MCF 10A (cell line): ENCODE results near the gene TTC34. TPM values are rescaled to one million over a fixed set of nuclear protein-coding genes. Genes with fewer than 3 reads are reported as not detected.

Experiments used
- BruUV-seq: library from RNA; stranded (reverse); fragments of 400-500 nt; replicated peaks from 2 replicates; lab custom pipeline; 2021; lab: Mats Ljungman, UMichigan
- CTCF ChIA-PET: fragments of 300-600 bp; sonication (Branson Sonifier 250); formaldehyde crosslinking; extraction: SDS; loops from one replicate; lab custom pipeline; 2021; ENCODE audit warnings: antibody characterized with exemption, inconsistent platforms; lab: Yijun Ruan, JAX
- POLR2A ChIA-PET: fragments of 300-600, 350-650 bp; sonication (Branson Sonifier 250); formaldehyde crosslinking; extraction: SDS; loops from one replicate; lab custom pipeline; 2020; ENCODE audit warnings: antibody characterized with exemption, inconsistent platforms; lab: Yijun Ruan, JAX
- DNase-seq: peaks from one replicate; pipeline ENCODE4 v3.0.0-alpha.2; 2018; ENCODE audit not compliant: unreplicated experiment
- H3K27ac Mint-ChIP-seq: one replicate; pipeline ENCODE4 v1.8.0; 2022; ENCODE audit warnings: mild to moderate bottlenecking, low read depth, mixed read lengths; ENCODE audit not compliant: unreplicated experiment
- H3K27me3 Mint-ChIP-seq: one replicate; pipeline ENCODE4 v1.8.0; 2022; ENCODE audit warnings: mixed read lengths; ENCODE audit not compliant: insufficient read depth, unreplicated experiment
- H3K36me3 Mint-ChIP-seq: one replicate; pipeline ENCODE4 v1.8.0; 2022; ENCODE audit warnings: mild to moderate bottlenecking, moderate library complexity, mixed read lengths; ENCODE audit not compliant: insufficient read depth, unreplicated experiment
- H3K4me1 Mint-ChIP-seq: one replicate; pipeline ENCODE4 v1.8.0; 2022; ENCODE audit warnings: mixed read lengths; ENCODE audit not compliant: insufficient read depth, unreplicated experiment
- H3K4me3 Mint-ChIP-seq: one replicate; pipeline ENCODE4 v1.8.0; 2022; ENCODE audit warnings: mild to moderate bottlenecking, moderate library complexity, mixed read lengths; ENCODE audit not compliant: unreplicated experiment
- H3K9me3 Mint-ChIP-seq: one replicate; pipeline ENCODE4 v1.8.0; 2022; ENCODE audit warnings: mixed read lengths; ENCODE audit not compliant: unreplicated experiment
- intact Hi-C: fragments of 100-400 bp; cut with micrococcal nuclease; formaldehyde crosslinking; loops from 2 replicates; pipeline ENCODE4 v1.14.1; 2022
- total RNA-seq: library from RNA; stranded (reverse); gene quantifications from 2 replicates; pipeline ENCODE4 v1.2.3, GENCODE V29; 2022
- TF ChIP-seq, protein P1 (sequence below): fragments of 200-600 bp; IDR thresholded peaks from one replicate; pipeline ENCODE4 v1.8.0; 2022; ENCODE audit warnings: antibody characterized with exemption, mild to moderate bottlenecking; ENCODE audit not compliant: unreplicated experiment

The TTC34 gene
- total RNA-seq, 1 experiment from 2014 or later = 0.47 TPM

- intact Hi-C loops = no loop called here
- H3K4me1 Mint-ChIP-seq = no peaks in the 10 kb centered on the region
- no peaks in the 10 kb centered on the region for H3K27me3 Mint-ChIP-seq
- peaks cover 8% of the 10 kb centered on the region for H3K9me3 Mint-ChIP-seq
- H3K27ac Mint-ChIP-seq = no peak overlapping the region
- POLR2A ChIA-PET = no interaction called here
- DNase-seq = no peak
- no peak overlapping the region for H3K4me3 Mint-ChIP-seq
- TF ChIP-seq, protein P1, sequence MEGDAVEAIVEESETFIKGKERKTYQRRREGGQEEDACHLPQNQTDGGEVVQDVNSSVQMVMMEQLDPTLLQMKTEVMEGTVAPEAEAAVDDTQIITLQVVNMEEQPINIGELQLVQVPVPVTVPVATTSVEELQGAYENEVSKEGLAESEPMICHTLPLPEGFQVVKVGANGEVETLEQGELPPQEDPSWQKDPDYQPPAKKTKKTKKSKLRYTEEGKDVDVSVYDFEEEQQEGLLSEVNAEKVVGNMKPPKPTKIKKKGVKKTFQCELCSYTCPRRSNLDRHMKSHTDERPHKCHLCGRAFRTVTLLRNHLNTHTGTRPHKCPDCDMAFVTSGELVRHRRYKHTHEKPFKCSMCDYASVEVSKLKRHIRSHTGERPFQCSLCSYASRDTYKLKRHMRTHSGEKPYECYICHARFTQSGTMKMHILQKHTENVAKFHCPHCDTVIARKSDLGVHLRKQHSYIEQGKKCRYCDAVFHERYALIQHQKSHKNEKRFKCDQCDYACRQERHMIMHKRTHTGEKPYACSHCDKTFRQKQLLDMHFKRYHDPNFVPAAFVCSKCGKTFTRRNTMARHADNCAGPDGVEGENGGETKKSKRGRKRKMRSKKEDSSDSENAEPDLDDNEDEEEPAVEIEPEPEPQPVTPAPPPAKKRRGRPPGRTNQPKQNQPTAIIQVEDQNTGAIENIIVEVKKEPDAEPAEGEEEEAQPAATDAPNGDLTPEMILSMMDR = no peak
- H3K36me3 Mint-ChIP-seq = no peaks in the 10 kb centered on the region
- CTCF ChIA-PET = interaction anchor here (1.1 kb wide), 1 partner anchor 10 kb away, joined by 3 read pairs; no protein-coding TSS in a partner anchor
- no TSS peak for BruUV-seq
Observed at GRCh38 chr1:2803086-2803930, 1.8 kb upstream of the TTC34 start.

- Mint-ChIP-seq H3K4me3 (no peak overlapping the region), H3K27ac (no peak overlapping the region), H3K9me3 (peaks cover 14% of the 10 kb centered on the region), H3K4me1 (no peaks in the 10 kb centered on the region), H3K27me3 (no peaks in the 10 kb centered on the region), H3K36me3 (no peaks in the 10 kb centered on the region)
- POLR2A ChIA-PET = no interaction called here
- TF ChIP-seq, protein P1 = no peak
- CTCF ChIA-PET = interaction anchor here (1.1 kb wide), 1 partner anchor 9 kb away, joined by 3 read pairs; no protein-coding TSS in a partner anchor
- no peak for DNase-seq
- BruUV-seq = no TSS peak
- intact Hi-C loops = no loop called here
Observed at GRCh38 chr1:2802421-2802961, 998 bp upstream of the TTC34 start.

DNA sequence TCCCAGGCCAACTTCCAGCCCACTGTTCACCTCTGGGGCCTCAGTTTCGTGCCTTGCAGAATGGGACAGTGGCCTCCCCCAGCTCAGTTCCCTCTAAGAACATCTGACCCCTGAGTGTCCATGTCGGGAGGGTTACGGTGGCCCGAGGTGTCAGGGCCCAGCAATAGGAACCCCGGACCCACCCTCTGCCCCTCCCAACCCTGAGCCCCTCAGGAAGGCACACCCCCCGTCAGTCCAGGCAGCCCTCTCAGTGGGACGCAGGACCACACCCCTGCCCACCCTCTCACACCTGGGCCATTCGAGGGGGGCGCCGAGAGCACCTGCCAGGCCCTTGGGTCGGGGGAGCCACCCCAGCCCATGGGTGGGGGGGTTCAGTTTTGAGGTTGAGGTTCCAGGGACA is 447 bp downstream of the TTC34 start:
- no TSS peak for BruUV-seq

DNA sequence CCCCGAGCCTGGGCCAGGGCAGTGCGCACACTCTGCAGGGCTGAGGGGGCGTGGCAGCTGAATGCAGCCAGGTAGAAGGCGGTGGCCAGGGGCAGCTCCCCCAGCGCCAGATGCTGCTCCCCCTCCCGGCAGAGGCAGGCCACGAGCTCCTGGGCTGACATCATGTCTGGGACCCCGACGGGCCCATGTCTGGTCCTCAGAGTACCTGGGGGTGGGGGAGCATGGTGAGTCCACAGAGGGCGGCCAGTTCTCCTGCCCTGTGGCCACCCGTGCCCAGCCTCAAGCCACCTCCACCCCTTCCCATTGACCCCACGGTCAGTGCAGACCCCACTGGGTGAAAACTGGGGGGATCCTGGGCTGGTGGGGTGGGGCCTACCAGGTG is 838 bp downstream of the TTC34 start:
- Mint-ChIP-seq H3K4me1 (no peaks in the 10 kb centered on the region), H3K36me3 (no peaks in the 10 kb centered on the region), H3K4me3 (no peak overlapping the region), H3K27ac (no peak overlapping the region), H3K9me3 (peaks cover 8% of the 10 kb centered on the region), H3K27me3 (no peaks in the 10 kb centered on the region)
- intact Hi-C loops = no loop called here
- TF ChIP-seq, protein P1 = no peak
- BruUV-seq = no TSS peak
- POLR2A ChIA-PET = no interaction called here
- no peak for DNase-seq
- CTCF ChIA-PET = no interaction called here

More for the DNA sequence above, 447 bp downstream of the TTC34 start:
- CTCF ChIA-PET = no interaction called here
- Mint-ChIP-seq H3K4me1 (no peaks in the 10 kb centered on the region), H3K27ac (no peak overlapping the region), H3K36me3 (no peaks in the 10 kb centered on the region), H3K4me3 (no peak overlapping the region), H3K9me3 (peaks cover 8% of the 10 kb centered on the region), H3K27me3 (no peaks in the 10 kb centered on the region)
- TF ChIP-seq, protein P1 = no peak
- intact Hi-C loops = no loop called here
- POLR2A ChIA-PET = no interaction called here
- DNase-seq = no peak
